ENCODE data around the gene MYO5C. TPM values are rescaled to one million over a fixed set of nuclear protein-coding genes. Genes with fewer than 3 reads are reported as not detected.

MYO5C gene
- total RNA-seq, 4 donors from 2014 or later: 1.2 to 4.3 (median 2.9) TPM

- no peak for TF ChIP-seq POLR2A (IDR thresholded peaks at IDR 0.05)
- TF ChIP-seq CTCF (IDR thresholded peaks at IDR 0.05 in 4 of 5, conservative IDR thresholded peaks at IDR 0.05 in 1 of 5): no peak
- DNase-seq (no peak), ATAC-seq (no peak)
- intact Hi-C loops (cut with DNase I; ENCODE audit: low total_unique reads): no loop called here
- H3K27me3 ChIP-seq: no peaks in the 10 kb centered on the region
- no peaks in the 10 kb centered on the region for H3K36me3 ChIP-seq
- H3K4me1 ChIP-seq: peaks cover 10 to 14% of the 10 kb centered on the region in 2 donors
- in situ Hi-C loops (cut with MboI; ENCODE audit: low sequenced_read_pairs in 4 of 4): loop anchor here in 1 of 4 donors (10.0 kb wide), 1 partner anchor 272 kb away; no protein-coding TSS in a partner anchor
- no peak overlapping the region for H3K4me3 ChIP-seq
- H3K9me3 ChIP-seq: no peaks in the 10 kb centered on the region
- peak overlapping the region; percentile 65 to 75 (median 68) for H3K27ac ChIP-seq
These were observed 33.2 kb downstream of the MYO5C start for GRCh38 chr15:52262364-52262763.

DNA sequence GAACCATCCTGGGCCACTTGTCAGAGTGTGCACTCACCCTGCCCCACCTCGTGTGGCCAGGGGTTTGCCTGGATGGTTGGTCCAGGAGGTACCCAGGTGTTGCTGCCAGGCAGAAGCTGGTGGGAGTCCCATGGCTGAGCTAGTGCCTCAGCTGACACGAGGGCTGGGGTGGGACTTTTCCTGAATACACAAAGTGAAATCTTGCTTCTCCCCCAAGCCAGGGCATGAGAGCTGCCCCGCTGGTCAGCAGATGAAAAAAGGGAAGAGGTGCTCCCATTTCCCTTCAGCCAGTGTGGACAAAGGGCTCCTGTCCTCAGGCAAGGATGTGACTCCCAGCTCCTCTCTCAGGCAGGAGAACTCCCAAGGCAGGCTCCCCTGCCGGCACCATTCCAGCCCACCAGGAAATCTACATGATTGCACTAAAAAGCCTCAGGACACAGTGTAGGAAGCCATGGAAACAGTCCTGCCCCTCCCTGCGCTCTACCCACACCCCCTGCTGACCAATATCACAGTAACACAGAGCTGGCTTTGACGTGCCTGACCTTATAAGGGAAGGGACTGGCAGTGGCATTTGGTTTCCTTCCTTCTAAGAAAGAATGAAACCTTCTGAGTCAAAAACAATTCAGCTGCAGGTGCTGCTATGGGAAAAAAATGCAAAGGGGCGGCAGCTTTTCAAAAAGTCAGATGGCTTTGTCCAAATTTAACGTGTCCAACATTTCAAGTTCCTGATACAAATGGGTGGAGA is 33.9 kb downstream of the MYO5C start:
- H3K4me3 ChIP-seq: no peak overlapping the region
- ATAC-seq (peak; percentile 38 to 55), DNase-seq (peak; percentile 11 to 25)
- H3K4me1 ChIP-seq: peaks cover 17 to 21% of the 10 kb centered on the region in 2 donors
- in situ Hi-C loops (cut with MboI; ENCODE audit: low sequenced_read_pairs in 4 of 4): loop anchor here in 1 of 4 donors (10.0 kb wide), 1 partner anchor 273 kb away; no protein-coding TSS in a partner anchor
- TF ChIP-seq POLR2A (IDR thresholded peaks at IDR 0.05) (no peak), CTCF (IDR thresholded peaks at IDR 0.05 in 4 of 5, conservative IDR thresholded peaks at IDR 0.05 in 1 of 5) (no peak)
- H3K36me3 ChIP-seq: no peaks in the 10 kb centered on the region
- no peaks in the 10 kb centered on the region for H3K27me3 ChIP-seq
- no peaks in the 10 kb centered on the region for H3K9me3 ChIP-seq
- peak overlapping the region; percentile 65 to 75 (median 68) for H3K27ac ChIP-seq
- intact Hi-C loops (cut with DNase I; ENCODE audit: low total_unique reads): no loop called here

DNA sequence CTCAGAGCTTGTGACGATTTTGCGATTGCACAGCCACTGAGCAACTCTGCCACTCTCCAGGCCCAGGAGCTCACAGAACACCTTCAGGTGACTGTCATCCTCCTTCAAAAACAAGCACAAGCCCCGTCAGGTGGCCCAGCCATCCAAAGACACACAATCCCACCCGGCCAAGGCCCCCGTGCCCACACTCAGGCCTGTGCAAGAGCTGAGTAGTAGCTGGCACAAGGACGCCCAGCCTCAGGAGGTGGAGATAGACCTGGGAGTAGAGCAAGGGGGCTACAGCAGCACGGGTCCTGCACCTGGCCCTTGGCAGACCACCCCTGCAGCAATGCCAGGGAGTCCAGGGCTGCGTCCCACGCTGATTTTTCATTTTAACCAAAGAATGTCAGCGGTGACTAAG is 34.6 kb downstream of the MYO5C start:
- Histone ChIP-seq H3K27ac (peak overlapping the region; percentile 57 to 66 (median 60)), H3K27me3 (no peaks in the 10 kb centered on the region), H3K4me1 (peaks cover 19 to 24% of the 10 kb centered on the region in 2 donors), H3K36me3 (no peaks in the 10 kb centered on the region), H3K9me3 (no peaks in the 10 kb centered on the region), H3K4me3 (no peak overlapping the region)
- in situ Hi-C loops (cut with MboI; ENCODE audit: low sequenced_read_pairs in 4 of 4): loop anchor here in 1 of 4 donors (10.0 kb wide), 1 partner anchor 274 kb away; no protein-coding TSS in a partner anchor
- ATAC-seq (no peak), DNase-seq (no peak)
- intact Hi-C loops (cut with DNase I; ENCODE audit: low total_unique reads): no loop called here
- TF ChIP-seq POLR2A (IDR thresholded peaks at IDR 0.05): no peak
- TF ChIP-seq CTCF (IDR thresholded peaks at IDR 0.05 in 4 of 5, conservative IDR thresholded peaks at IDR 0.05 in 1 of 5): no peak

GRCh38 chr15:52259503-52259902 is 36.1 kb downstream of the MYO5C start:
- DNase-seq: no peak
- Histone ChIP-seq H3K27ac (no peak overlapping the region), H3K4me3 (no peak overlapping the region), H3K27me3 (no peaks in the 10 kb centered on the region), H3K36me3 (no peaks in the 10 kb centered on the region), H3K9me3 (no peaks in the 10 kb centered on the region), H3K4me1 (peaks cover 19 to 24% of the 10 kb centered on the region in 2 donors)
- intact Hi-C loops (cut with DNase I; ENCODE audit: low total_unique reads): loop anchor here (5.0 to 10.0 kb wide), 3 partner anchors 78 to 428 kb away; no protein-coding TSS in a partner anchor
- TF ChIP-seq POLR2A (IDR thresholded peaks at IDR 0.05) (no peak), CTCF (IDR thresholded peaks at IDR 0.05 in 4 of 5, conservative IDR thresholded peaks at IDR 0.05 in 1 of 5) (no peak)
- in situ Hi-C loops (cut with MboI; ENCODE audit: low sequenced_read_pairs in 4 of 4): loop anchor here in 2 of 4 donors (10.0 kb wide), 1 partner anchor 475 kb away; no protein-coding TSS in a partner anchor
- no peak for ATAC-seq

Data from gastrocnemius medialis (tissue), 4 donors.